K562 (cell line): Measurements from ENCODE around the gene CNPY4. TPM values are rescaled to one million over a fixed set of nuclear protein-coding genes. Genes with fewer than 3 reads are reported as not detected.

Experiments used
- ARID2 ChIP-seq: fragments of 450-650 bp; IDR thresholded peaks from 2 replicates; pipeline ENCODE4 v1.6.1; 2017; ENCODE audit warnings: antibody characterized with exemption, mild to moderate bottlenecking
- CHD1 ChIP-seq: fragments of 200-600 bp; sonication (generic); IDR thresholded peaks from one replicate; pipeline ENCODE4 v1.6.1; 2012; ENCODE audit warnings: mild to moderate bottlenecking, moderate library complexity, low read length, inconsistent platforms
- DIDO1 ChIP-seq: fragments of 450-650 bp; IDR thresholded peaks from 2 replicates; pipeline ENCODE4 v1.6.1; 2016; ENCODE audit warnings: low read depth, missing biosample characterization, missing genetic modification characterization
- EGR1 ChIP-seq: fragments of 450-650 bp; conservative IDR thresholded peaks from 2 replicates; pipeline ENCODE4 v1.6.1; 2017; ENCODE audit warnings: mild to moderate bottlenecking
- GTF2E2 ChIP-seq: fragments of 200-800 bp; sonication (Bioruptor generic); IDR thresholded peaks from 2 replicates; pipeline ENCODE4 v1.6.1; 2016; ENCODE audit warnings: missing genetic modification characterization, missing compliant biosample characterization
- KDM1A ChIP-seq, 2 experiments: fragments of 450-650 bp; IDR thresholded peaks; 2 replicates each; pipeline ENCODE4 v1.6.1; 2016; ENCODE audit warnings: mild to moderate bottlenecking in 2 of 2
- KHSRP ChIP-seq: fragments of 450-650 bp; IDR thresholded peaks from 2 replicates; pipeline ENCODE4 v1.6.1; 2017
- MYBL2 ChIP-seq, 2 experiments: fragments of 450-650 bp in 1 of 2; sonication (generic) in 1 of 2; formaldehyde crosslinking in 1 of 2; IDR thresholded peaks; 2 replicates each; pipeline versions ENCODE4 v1.6.1 to v1.8.1; 2017 to 2022; ENCODE audit warnings: borderline replicate concordance in 1 of 2, inconsistent platforms in 1 of 2, low read depth in 1 of 2, mild to moderate bottlenecking in 1 of 2, missing genetic modification reagents in 1 of 2, moderate library complexity in 1 of 2
- RBM25 ChIP-seq: fragments of 200-400 bp; formaldehyde crosslinking; IDR thresholded peaks from 2 replicates; pipeline ENCODE4 v1.6.1; 2018; ENCODE audit warnings: low read length, low read depth, moderate library complexity; ENCODE audit not compliant: severe bottlenecking
- RFX7 ChIP-seq: fragments of 250-450 bp; sonication (Bioruptor Pico); IDR thresholded peaks from 2 replicates; pipeline ENCODE4 v1.5.1; 2021; ENCODE audit warnings: mild to moderate bottlenecking
- SPI1 ChIP-seq: IDR thresholded peaks from 2 replicates; pipeline ENCODE4 v1.6.1; 2011; ENCODE audit warnings: low read depth, low read length, control low read depth, borderline replicate concordance
- ZBTB17 ChIP-seq: fragments of 450-650 bp; formaldehyde crosslinking; IDR thresholded peaks from 2 replicates; pipeline ENCODE4 v1.4.0; 2020; ENCODE audit warnings: mild to moderate bottlenecking
- ZNF133 ChIP-seq: fragments of 250-450 bp; sonication (Bioruptor Pico); IDR thresholded peaks from 2 replicates; pipeline ENCODE4 v1.4.0; 2020; ENCODE audit warnings: mild to moderate bottlenecking
- ZNF212 ChIP-seq: fragments of 450-650 bp; formaldehyde crosslinking; IDR thresholded peaks from 2 replicates; pipeline ENCODE4 v1.4.0; 2020; ENCODE audit warnings: mild to moderate bottlenecking
- ZNF644 ChIP-seq: fragments of 200-800 bp; sonication (Bioruptor generic); IDR thresholded peaks from 2 replicates; pipeline ENCODE4 v1.6.1; 2016; ENCODE audit warnings: low read depth, missing genetic modification characterization, missing compliant biosample characterization
- ZNF766 ChIP-seq: fragments of 200-800 bp; sonication (Bioruptor generic); conservative IDR thresholded peaks from 2 replicates; pipeline ENCODE4 v1.6.1; 2016; ENCODE audit warnings: missing genetic modification characterization, missing compliant biosample characterization
- polyA plus RNA-seq, 8 experiments: library from polyadenylated mRNA; depleted of rRNA in 4 of 8; stranded (reverse) in 5 of 8; unstranded in 3 of 8; fragments of >200 nt; fragmentation: Nextera tagmentation in 2 of 8; fragmentation: Illumina TruSeq in 1 of 8; extraction: Ambion mirVana in 2 of 8; extraction: Trizol in 1 of 8; gene quantifications; 2 replicates each; pipeline versions ENCODE4 v1.2.1 to v1.2.3, GENCODE V29; 2011 to 2014; ENCODE audit warnings: inconsistent platforms in 1 of 8, missing spikeins in 1 of 8
- total RNA-seq, 7 experiments: library from RNA; depleted of rRNA in 6 of 7; stranded (reverse); fragments of >200 nt in 6 of 7; fragmentation: Illumina TruSeq in 2 of 7; extraction: Trizol in 2 of 7; gene quantifications; 2 replicates each; pipeline versions ENCODE4 v1.2.1 to v1.2.3, GENCODE V29; 2011 to 2021; ENCODE audit warnings: low replicate concordance in 1 of 7
- TF ChIP-seq, protein P1 (sequence below): fragments of 450-650 bp; IDR thresholded peaks from 2 replicates; pipeline ENCODE4 v1.6.1; 2017; ENCODE audit warnings: antibody characterized with exemption, mild to moderate bottlenecking
- TF ChIP-seq, protein P2 (sequence below): sonication (generic); formaldehyde crosslinking; IDR thresholded peaks from 2 replicates; pipeline ENCODE4 v1.8.1; 2023; ENCODE audit warnings: mild to moderate bottlenecking, missing genetic modification reagents
- TF ChIP-seq, protein P3 (sequence below): fragments of 250-450 bp; sonication (Bioruptor Pico); IDR thresholded peaks from 2 replicates; pipeline ENCODE4 v1.8.0; 2022; ENCODE audit warnings: inconsistent platforms
- TF ChIP-seq, protein P4 (sequence below): fragments of 250-450 bp; sonication (Bioruptor Pico); IDR thresholded peaks from 2 replicates; pipeline ENCODE4 v1.4.0; 2020

CNPY4 gene
- total and polyA plus RNA-seq, 9 of the 15 experiments (the other 6 are each of a cell fraction or from before 2014, with no cell fraction given): 1.9 to 11.2 (median 7.0) TPM

DNA sequence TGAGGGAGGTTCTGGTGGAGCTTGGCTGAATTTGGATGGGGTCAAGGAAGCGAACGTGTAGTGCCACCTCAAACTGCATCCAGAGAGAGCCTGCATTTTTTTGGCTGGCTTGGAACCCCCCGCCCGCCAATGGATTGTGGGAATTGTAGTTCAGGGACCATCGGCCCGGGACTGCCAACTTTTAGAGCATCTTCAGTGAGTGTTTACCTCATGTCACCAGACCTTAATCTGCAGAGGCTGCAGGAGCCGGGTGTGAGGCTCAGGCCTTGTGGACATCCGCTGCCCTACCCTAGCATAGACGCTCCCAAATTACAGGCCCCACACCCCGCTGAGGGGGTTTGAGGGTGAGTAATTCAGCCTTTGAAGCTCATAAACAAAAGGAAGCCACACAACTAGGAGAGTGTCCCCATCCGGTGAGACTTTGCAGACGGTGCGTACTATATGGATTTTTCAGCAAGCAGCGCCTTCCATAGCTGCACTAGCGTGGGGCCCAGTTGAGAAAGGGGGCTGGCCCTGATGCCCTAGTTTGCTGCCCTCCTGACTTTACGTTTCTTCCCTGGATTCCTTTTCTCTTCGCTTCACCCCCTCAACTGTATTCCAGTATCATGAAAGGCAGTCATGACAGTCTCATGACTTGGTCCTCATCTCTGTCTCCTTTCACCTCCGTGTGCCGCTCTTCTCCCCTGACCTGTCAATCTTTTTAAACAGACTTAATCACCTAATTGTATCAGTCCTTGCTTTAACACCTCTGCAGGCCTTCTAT is 717 bp downstream of the CNPY4 start (continued):
- TF ChIP-seq CHD1: no peak
- TF ChIP-seq RFX7 (CRISPR knock-in tag): no peak
- TF ChIP-seq, protein P1, sequence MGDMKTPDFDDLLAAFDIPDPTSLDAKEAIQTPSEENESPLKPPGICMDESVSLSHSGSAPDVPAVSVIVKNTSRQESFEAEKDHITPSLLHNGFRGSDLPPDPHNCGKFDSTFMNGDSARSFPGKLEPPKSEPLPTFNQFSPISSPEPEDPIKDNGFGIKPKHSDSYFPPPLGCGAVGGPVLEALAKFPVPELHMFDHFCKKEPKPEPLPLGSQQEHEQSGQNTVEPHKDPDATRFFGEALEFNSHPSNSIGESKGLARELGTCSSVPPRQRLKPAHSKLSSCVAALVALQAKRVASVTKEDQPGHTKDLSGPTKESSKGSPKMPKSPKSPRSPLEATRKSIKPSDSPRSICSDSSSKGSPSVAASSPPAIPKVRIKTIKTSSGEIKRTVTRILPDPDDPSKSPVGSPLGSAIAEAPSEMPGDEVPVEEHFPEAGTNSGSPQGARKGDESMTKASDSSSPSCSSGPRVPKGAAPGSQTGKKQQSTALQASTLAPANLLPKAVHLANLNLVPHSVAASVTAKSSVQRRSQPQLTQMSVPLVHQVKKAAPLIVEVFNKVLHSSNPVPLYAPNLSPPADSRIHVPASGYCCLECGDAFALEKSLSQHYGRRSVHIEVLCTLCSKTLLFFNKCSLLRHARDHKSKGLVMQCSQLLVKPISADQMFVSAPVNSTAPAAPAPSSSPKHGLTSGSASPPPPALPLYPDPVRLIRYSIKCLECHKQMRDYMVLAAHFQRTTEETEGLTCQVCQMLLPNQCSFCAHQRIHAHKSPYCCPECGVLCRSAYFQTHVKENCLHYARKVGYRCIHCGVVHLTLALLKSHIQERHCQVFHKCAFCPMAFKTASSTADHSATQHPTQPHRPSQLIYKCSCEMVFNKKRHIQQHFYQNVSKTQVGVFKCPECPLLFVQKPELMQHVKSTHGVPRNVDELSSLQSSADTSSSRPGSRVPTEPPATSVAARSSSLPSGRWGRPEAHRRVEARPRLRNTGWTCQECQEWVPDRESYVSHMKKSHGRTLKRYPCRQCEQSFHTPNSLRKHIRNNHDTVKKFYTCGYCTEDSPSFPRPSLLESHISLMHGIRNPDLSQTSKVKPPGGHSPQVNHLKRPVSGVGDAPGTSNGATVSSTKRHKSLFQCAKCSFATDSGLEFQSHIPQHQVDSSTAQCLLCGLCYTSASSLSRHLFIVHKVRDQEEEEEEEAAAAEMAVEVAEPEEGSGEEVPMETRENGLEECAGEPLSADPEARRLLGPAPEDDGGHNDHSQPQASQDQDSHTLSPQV: no peak
- TF ChIP-seq SPI1: 0 out of 2 replicates have a peak, but pooled peaks have one; percentile 4
- TF ChIP-seq ZBTB17: 0 out of 2 replicates have a peak, but pooled peaks have one; percentile 14
- TF ChIP-seq, protein P2, sequence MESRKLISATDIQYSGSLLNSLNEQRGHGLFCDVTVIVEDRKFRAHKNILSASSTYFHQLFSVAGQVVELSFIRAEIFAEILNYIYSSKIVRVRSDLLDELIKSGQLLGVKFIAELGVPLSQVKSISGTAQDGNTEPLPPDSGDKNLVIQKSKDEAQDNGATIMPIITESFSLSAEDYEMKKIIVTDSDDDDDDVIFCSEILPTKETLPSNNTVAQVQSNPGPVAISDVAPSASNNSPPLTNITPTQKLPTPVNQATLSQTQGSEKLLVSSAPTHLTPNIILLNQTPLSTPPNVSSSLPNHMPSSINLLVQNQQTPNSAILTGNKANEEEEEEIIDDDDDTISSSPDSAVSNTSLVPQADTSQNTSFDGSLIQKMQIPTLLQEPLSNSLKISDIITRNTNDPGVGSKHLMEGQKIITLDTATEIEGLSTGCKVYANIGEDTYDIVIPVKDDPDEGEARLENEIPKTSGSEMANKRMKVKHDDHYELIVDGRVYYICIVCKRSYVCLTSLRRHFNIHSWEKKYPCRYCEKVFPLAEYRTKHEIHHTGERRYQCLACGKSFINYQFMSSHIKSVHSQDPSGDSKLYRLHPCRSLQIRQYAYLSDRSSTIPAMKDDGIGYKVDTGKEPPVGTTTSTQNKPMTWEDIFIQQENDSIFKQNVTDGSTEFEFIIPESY (CRISPR knock-in tag): no peak
- TF ChIP-seq KHSRP: no peak
- TF ChIP-seq GTF2E2 (tag): no peak
- no peak for TF ChIP-seq ZNF644 (tag)
- TF ChIP-seq, protein P3, sequence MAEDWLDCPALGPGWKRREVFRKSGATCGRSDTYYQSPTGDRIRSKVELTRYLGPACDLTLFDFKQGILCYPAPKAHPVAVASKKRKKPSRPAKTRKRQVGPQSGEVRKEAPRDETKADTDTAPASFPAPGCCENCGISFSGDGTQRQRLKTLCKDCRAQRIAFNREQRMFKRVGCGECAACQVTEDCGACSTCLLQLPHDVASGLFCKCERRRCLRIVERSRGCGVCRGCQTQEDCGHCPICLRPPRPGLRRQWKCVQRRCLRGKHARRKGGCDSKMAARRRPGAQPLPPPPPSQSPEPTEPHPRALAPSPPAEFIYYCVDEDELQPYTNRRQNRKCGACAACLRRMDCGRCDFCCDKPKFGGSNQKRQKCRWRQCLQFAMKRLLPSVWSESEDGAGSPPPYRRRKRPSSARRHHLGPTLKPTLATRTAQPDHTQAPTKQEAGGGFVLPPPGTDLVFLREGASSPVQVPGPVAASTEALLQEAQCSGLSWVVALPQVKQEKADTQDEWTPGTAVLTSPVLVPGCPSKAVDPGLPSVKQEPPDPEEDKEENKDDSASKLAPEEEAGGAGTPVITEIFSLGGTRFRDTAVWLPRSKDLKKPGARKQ (CRISPR knock-in tag): no peak
- no peak for TF ChIP-seq KDM1A (IDR thresholded peaks at IDR 0.05)
- no peak for TF ChIP-seq MYBL2 (IDR thresholded peaks at IDR 0.05; ENCODE audit: low read depth)
- no peak for TF ChIP-seq MYBL2 (CRISPR knock-in tag; IDR thresholded peaks at IDR 0.05; ENCODE audit: borderline replicate concordance)
- TF ChIP-seq RBM25: no peak
- TF ChIP-seq ZNF133 (CRISPR knock-in tag): no peak
- TF ChIP-seq DIDO1 (tag): no peak
- TF ChIP-seq, protein P4, sequence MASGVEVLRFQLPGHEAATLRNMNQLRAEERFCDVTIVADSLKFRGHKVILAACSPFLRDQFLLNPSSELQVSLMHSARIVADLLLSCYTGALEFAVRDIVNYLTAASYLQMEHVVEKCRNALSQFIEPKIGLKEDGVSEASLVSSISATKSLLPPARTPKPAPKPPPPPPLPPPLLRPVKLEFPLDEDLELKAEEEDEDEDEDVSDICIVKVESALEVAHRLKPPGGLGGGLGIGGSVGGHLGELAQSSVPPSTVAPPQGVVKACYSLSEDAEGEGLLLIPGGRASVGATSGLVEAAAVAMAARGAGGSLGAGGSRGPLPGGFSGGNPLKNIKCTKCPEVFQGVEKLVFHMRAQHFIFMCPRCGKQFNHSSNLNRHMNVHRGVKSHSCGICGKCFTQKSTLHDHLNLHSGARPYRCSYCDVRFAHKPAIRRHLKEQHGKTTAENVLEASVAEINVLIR (CRISPR knock-in tag): no peak
- TF ChIP-seq ZNF212: no peak
- TF ChIP-seq ZNF766 (CRISPR knock-in tag): peak; percentile 8; the same call in 1 of the 2 replicates
- no peak for TF ChIP-seq EGR1
- TF ChIP-seq ARID2: no peak
